RCC 7860 (cell line): Measurements from ENCODE around the gene OR6B1.

ENCODE experiments used
- DNase-seq: peaks from one replicate; pipeline ENCODE4 v3.0.0-alpha.2; 2015; ENCODE audit warnings: low spot score
- FAIRE-seq: peaks from 2 replicates; lab custom pipeline; 2012; peaks lifted over from hg19 to GRCh38; lab: Jason Lieb, UNC

OR6B1 gene

DNA sequence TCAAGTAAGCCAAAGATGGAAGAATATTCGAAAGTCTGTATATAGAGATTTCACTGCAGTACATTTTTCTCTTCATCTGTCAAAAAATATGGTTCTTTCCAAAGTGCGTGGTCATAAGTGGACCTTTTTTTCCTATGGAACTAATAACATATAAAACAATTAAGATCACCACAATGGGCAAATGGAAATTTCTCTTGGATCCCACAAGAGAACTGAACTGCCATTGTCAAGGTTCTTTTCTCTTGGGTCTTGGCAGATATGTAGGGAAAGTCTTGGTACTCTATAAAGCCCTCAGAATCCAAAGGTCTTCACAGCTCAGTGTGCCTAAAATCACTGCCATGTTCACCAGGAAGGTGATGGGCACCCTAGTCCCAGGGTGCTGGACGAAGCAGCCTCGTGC lies at the start of gene OR6B1:
OR6B1 (plus strand) TSS at position 301 of the 400 bp plus-strand sequence. CDS start 3,677 bp downstream, outside the sequence.
- FAIRE-seq = no peak
- DNase-seq = no peak

- no peak for FAIRE-seq
- no peak for DNase-seq
These were observed 46.7 kb upstream of the OR6B1 start for GRCh38 chr7:143953421-143953820.

DNA sequence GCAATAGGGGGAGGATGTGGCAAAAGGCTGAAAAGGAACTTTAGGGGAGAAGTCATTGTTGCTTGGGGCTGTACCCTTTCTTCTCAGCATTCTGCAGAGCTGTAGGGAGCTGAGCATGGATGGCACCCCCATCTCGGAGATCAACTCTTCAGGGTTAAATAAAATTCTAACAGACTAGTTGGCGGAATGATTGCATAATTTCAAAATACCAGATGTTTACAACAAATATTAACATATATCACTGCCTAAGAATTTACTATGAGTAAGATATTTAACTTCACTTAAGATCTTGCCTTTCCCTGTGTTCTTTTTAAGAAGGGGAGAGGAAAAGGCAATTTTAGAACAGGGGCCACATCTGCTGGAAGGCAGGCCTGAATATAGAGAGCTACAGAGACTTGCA lies 46.0 kb upstream of the OR6B1 start:
- DNase-seq (no peak), FAIRE-seq (no peak)

- DNase-seq (no peak), FAIRE-seq (no peak)
These were observed 45.6 kb upstream of the OR6B1 start, which contains the start of gene OR2F1 for GRCh38 chr7:143954544-143954943. OR2F1 (plus strand) TSS chr7:143954844; CDS start chr7:143959971, 5,127 bp downstream.

- no peak for FAIRE-seq
- no peak for DNase-seq
These were observed 41.3 kb upstream of the OR6B1 start for GRCh38 chr7:143958781-143959180.

GRCh38 chr7:143960813-143961610 lies 39.1 kb upstream of the OR6B1 start:
- FAIRE-seq (no peak), DNase-seq (no peak)

- DNase-seq = no peak
- FAIRE-seq = no peak
These were observed 34.8 kb upstream of the OR6B1 start for GRCh38 chr7:143965280-143965679.

- no peak for DNase-seq
- FAIRE-seq = no peak
These were observed 32.7 kb upstream of the OR6B1 start for GRCh38 chr7:143967398-143967797.

DNA sequence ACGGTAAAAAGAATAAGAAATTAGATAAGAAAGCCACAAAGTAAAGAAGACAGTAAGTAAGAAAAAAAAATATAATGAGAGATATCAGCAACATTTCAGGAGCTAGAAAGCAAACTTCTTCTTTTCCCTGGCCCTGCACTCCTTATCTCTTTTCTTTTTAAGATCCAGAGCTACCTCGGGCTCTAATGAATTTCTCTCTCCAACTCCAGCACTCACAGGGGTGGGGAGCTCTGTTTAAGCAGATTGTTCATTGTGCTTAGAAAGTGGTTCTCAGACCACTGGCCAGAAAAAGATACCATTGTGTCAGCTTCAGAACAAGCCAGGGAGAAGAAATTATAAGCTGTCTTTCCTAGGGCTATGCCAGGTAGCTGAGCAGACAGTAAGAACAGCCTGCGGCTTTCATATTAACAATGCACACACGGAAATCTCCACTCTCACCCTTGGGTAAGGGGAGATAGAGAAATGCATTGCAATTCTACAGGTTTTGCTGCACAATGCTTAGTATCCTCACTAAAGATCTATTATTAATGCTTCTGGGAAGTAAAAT lies 26.2 kb upstream of the OR6B1 start:
- FAIRE-seq = no peak
- DNase-seq = no peak

- FAIRE-seq = no peak
- no peak for DNase-seq
These were observed 25.7 kb upstream of the OR6B1 start for GRCh38 chr7:143974459-143974858.

GRCh38 chr7:143975617-143976016 lies 24.5 kb upstream of the OR6B1 start:
- DNase-seq (no peak), FAIRE-seq (no peak)

- FAIRE-seq (no peak), DNase-seq (no peak)
These were observed 21.5 kb upstream of the OR6B1 start for GRCh38 chr7:143978585-143978984.

DNA sequence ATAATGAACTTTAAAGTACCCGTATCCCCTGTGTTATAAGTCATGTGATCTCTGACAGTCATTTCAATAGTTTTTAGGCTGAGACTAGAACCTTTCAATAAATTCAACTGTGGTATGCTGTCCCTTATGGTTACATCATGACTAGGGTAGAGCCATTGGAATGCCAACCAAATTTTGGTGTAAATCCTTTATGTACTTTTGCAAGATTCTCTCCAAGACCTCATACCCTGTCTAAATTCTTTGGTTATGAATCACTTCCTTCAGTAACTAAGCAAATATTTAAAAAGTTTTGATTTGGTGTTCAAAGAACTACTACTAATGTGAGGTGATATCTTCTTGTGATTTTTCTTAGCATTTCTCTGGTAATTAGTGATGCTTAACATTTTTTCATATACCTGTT lies 20.8 kb upstream of the OR6B1 start:
- FAIRE-seq (peak; percentile 83), DNase-seq (peak; percentile 87)

GRCh38 chr7:143979998-143980397 lies 20.1 kb upstream of the OR6B1 start:
- DNase-seq (no peak), FAIRE-seq (no peak)

- DNase-seq (peak; percentile 73), FAIRE-seq (no peak)
These were observed 19.2 kb upstream of the OR6B1 start for GRCh38 chr7:143980746-143981510.

- FAIRE-seq (no peak), DNase-seq (no peak)
These were observed 16.2 kb upstream of the OR6B1 start for GRCh38 chr7:143983960-143984359.

DNA sequence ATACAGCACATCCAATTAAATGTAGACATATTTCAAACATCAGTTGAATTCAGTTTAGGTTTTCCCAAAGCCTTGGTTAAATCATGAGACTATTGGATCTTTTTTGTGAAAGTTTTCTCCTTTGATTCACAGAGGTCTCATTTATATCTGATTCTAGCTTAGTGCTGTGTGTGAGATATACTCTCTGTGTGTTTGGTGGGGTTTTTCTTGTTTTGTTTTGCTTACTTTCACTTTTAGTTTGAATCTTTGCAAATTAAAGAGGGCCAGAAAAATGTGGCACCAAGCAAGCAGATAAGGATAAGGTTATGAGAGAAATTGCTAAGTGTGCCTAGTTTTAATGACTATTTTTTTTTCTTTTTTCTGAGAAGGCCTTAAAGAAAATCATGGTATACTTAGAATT lies 12.6 kb upstream of the OR6B1 start:
- FAIRE-seq (no peak), DNase-seq (no peak)

- DNase-seq (no peak), FAIRE-seq (no peak)
These were observed 11.0 kb upstream of the OR6B1 start for GRCh38 chr7:143988976-143989745.

- no peak for DNase-seq
- FAIRE-seq = no peak
These were observed 7.5 kb upstream of the OR6B1 start for GRCh38 chr7:143992670-143993069.

DNA sequence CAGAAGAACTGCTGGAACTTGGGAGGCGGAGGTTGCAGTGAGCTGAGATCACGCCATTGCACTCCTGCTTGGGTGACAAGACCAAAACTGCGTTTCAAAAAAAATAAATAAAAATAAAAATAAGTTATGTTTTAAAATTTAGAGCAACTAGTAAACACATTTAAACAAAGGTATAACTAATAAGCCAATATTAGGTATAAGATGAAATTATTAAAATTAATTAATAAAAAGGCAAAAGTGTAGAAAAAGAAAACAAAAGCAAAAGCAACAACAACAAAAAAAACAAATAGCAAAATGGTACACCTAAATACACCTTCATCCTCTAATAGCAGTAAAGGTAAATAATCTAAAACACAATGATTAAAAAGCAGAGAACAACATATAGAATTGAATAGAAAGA lies 6.2 kb upstream of the OR6B1 start:
- DNase-seq (no peak), FAIRE-seq (no peak)

DNA sequence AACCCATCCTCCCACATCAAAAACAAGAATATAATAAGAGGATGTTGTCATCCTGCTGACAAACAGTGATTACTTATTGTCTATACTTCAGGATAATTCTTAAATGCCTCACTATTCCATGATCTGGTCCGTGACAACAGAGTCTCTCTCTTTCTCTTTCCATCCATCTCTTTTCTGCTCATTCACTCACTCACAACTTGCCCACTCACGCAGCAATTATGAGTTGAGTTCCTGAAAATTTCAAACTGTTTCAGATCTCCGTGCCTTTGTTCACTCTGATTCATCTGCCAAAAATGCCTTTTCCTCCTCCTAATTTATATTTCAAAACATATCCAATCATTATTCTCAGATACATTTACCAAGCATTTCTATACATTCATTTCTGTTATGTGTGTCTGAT lies 1.4 kb downstream of the OR6B1 start:
- FAIRE-seq (no peak), DNase-seq (no peak)
